Transverse colon (tissue), 4 donors: ENCODE data around the gene KCNK15. TPM values are rescaled to one million over a fixed set of nuclear protein-coding genes. Genes with fewer than 3 reads are reported as not detected.

Source experiments
- DNase-seq: peaks from one replicate; pipeline ENCODE4 v3.0.0-alpha.2; 2019
- H3K27ac ChIP-seq, 4 donors: fragments of 200-600 bp; sonication (generic); 2 replicates each; pipeline ENCODE4 v1.5.1; 2016 to 2018; ENCODE audit warnings: inconsistent platforms in 4 of 4
- H3K27me3 ChIP-seq: fragments of 200-600 bp; sonication (generic); 2 replicates; pipeline ENCODE4 v1.5.1; 2017; ENCODE audit warnings: inconsistent platforms
- H3K36me3 ChIP-seq, 4 donors: fragments of 200-600 bp; sonication (generic); 2 replicates each; pipeline ENCODE4 v1.5.1; 2017 to 2019; ENCODE audit warnings: inconsistent platforms in 4 of 4
- H3K4me1 ChIP-seq, 4 donors: fragments of 200-600 bp; sonication (generic); 2 replicates each; pipeline ENCODE4 v1.5.1; 2017 to 2020; ENCODE audit warnings: inconsistent platforms in 4 of 4
- H3K4me3 ChIP-seq, 4 donors: fragments of 200-600 bp; sonication (generic); 1 replicate in 1 of 4; 2 replicates in 3 of 4; pipeline versions ENCODE4 v1.5.1 to v1.6.1; 2017 to 2019; ENCODE audit warnings: inconsistent platforms in 4 of 4
- H3K9me3 ChIP-seq, 2 donors: fragments of 200-600 bp; sonication (generic); 2 replicates each; pipeline ENCODE4 v1.5.1; 2017 to 2019; ENCODE audit warnings: inconsistent platforms in 2 of 2
- CTCF ChIP-seq, 5 experiments: fragments of 200-600 bp in 3 of 5; fragments of 450-650 bp in 2 of 5; sonication (generic) in 3 of 5; IDR thresholded peaks; 1 replicate in 2 of 5; 2 replicates in 3 of 5; pipeline ENCODE4 v1.5.1; 2016 to 2017; ENCODE audit warnings: antibody characterized with exemption in 5 of 5, inconsistent platforms in 3 of 5, mild to moderate bottlenecking in 2 of 5, moderate library complexity in 1 of 5
- EP300 ChIP-seq: sonication (generic); formaldehyde crosslinking; IDR thresholded peaks from one replicate; pipeline ENCODE4 v1.6.1; 2017; ENCODE audit warnings: antibody characterized with exemption, low read depth
- POLR2A ChIP-seq: fragments of 450-650 bp; IDR thresholded peaks from one replicate; pipeline ENCODE4 v1.6.1; 2016; ENCODE audit warnings: antibody characterized with exemption, mild to moderate bottlenecking, moderate library complexity
- POLR2AphosphoS5 ChIP-seq, 3 donors: sonication (generic); formaldehyde crosslinking; IDR thresholded peaks; one replicate each; pipeline ENCODE4 v1.6.1; 2016; ENCODE audit warnings: antibody characterized with exemption in 3 of 3
- WGBS, 2 donors: methylation state at CpG; one replicate each; pipeline ENCODE4 v1.1.5; 2018; ENCODE audit warnings: low coverage in 1 of 2; 5-methylcytosine and 5-hydroxymethylcytosine counted together
- in situ Hi-C, 4 donors: fragments of 200-750 bp; cut with MboI; loops; one replicate each; pipeline versions ENCODE4 v1.15.0 to v1.15.1; 2017; ENCODE audit warnings: low sequenced_read_pairs in 3 of 4, low pct_ligation_motif_present in 1 of 4, low pct_unique_long_range_greater_than_20kb in 1 of 4
- intact Hi-C: fragments of 100-400 bp; cut with DNase I; formaldehyde crosslinking; loops from one replicate; pipeline ENCODE4 v1.15.1; 2023; ENCODE audit warnings: low total_unique reads
- total RNA-seq, 4 donors: library from RNA; depleted of rRNA; stranded (reverse); fragments of >200 nt; gene quantifications; one replicate each; pipeline ENCODE4 v1.1.0, GENCODE V29; 2016

The KCNK15 gene
- total RNA-seq, 4 donors from 2014 or later, result 0.27 to 1.3 TPM; not detected in 2

GRCh38 chr20:44716309-44717106, 29.2 kb upstream of the KCNK15 start:
- Histone ChIP-seq H3K36me3 (no peaks in the 10 kb centered on the region), H3K9me3 (no peaks in the 10 kb centered on the region), H3K27ac (no peak overlapping the region), H3K4me3 (no peak overlapping the region), H3K4me1 (peaks cover 9 to 17% (median 12%) of the 10 kb centered on the region in 4 donors), H3K27me3 (no peaks in the 10 kb centered on the region)
- intact Hi-C loops (no loop called here), in situ Hi-C loops (no loop called here)
- no peak for DNase-seq
- 54 to 85% methylated on average over 3 to 13 of the region's 13 CpGs for WGBS, 2 donors
- TF ChIP-seq POLR2A (no peak), CTCF (IDR thresholded peaks at IDR 0.05) (no peak), EP300 (no peak), POLR2AphosphoS5 (IDR thresholded peaks at IDR 0.05) (no peak)

- Histone ChIP-seq H3K36me3 (no peaks in the 10 kb centered on the region), H3K4me1 (peaks cover 9 to 17% (median 12%) of the 10 kb centered on the region in 4 donors), H3K27ac (no peak overlapping the region), H3K4me3 (no peak overlapping the region), H3K27me3 (no peaks in the 10 kb centered on the region), H3K9me3 (no peaks in the 10 kb centered on the region)
- no peak for DNase-seq
- TF ChIP-seq CTCF (IDR thresholded peaks at IDR 0.05) (peak in 2 of 5 experiments; percentile 19 to 35), EP300 (no peak)
- in situ Hi-C loops, result no loop called here
- 60% methylated on average over 9 of the region's 10 CpGs; no CpG with 5 or more reads in 1 of the 2 donors for WGBS, 2 donors
- intact Hi-C loops, result no loop called here
Measured at GRCh38 chr20:44717986-44718385, 27.7 kb upstream of the KCNK15 start.

- peaks cover 2 to 7% (median 5%) of the 10 kb centered on the region in 4 donors for H3K4me1 ChIP-seq
- no peak for TF ChIP-seq EP300
- TF ChIP-seq POLR2A, result no peak
- no peak for TF ChIP-seq POLR2AphosphoS5 (IDR thresholded peaks at IDR 0.05)
- no peak for TF ChIP-seq CTCF (IDR thresholded peaks at IDR 0.05)
- intact Hi-C loops, result no loop called here
Measured at GRCh38 chr20:44719841-44720240, 25.8 kb upstream of the KCNK15 start.

GRCh38 chr20:44720621-44720996, 25.1 kb upstream of the KCNK15 start:
- H3K27me3 ChIP-seq, result peaks cover 9% of the 10 kb centered on the region
- H3K27ac ChIP-seq, result peak overlapping the region in 3 of 4 donors; percentile 33 to 35 (median 35)
- in situ Hi-C loops (no loop called here), intact Hi-C loops (no loop called here)
- H3K9me3 ChIP-seq, result no peaks in the 10 kb centered on the region
- DNase-seq, result no peak
- no peaks in the 10 kb centered on the region for H3K36me3 ChIP-seq
- no peaks in the 10 kb centered on the region for H3K4me1 ChIP-seq
- TF ChIP-seq EP300, result no peak
- no peak overlapping the region for H3K4me3 ChIP-seq
- 58 to 62% methylated on average over 6 to 7 of the region's 7 CpGs for WGBS, 2 donors

More at GRCh38 chr20:44719841-44720240, 25.8 kb upstream of the KCNK15 start:
- in situ Hi-C loops, result no loop called here
- H3K4me3 ChIP-seq, result no peak overlapping the region
- no peak for DNase-seq
- 93% methylated on average over 13 of the region's 19 CpGs; no CpG with 5 or more reads in 1 of the 2 donors for WGBS, 2 donors
- no peak overlapping the region for H3K27ac ChIP-seq
- peaks cover 4% of the 10 kb centered on the region for H3K27me3 ChIP-seq
- no peaks in the 10 kb centered on the region for H3K36me3 ChIP-seq
- H3K9me3 ChIP-seq, result no peaks in the 10 kb centered on the region
